HG02588 (cell line): ENCODE measurements around the gene CHSY3.
A peak's percentile ranks its signal among the peaks of the same experiment; 100 is the strongest.

ENCODE experiments used
- ATAC-seq: cut with Tn5 transposase; IDR thresholded peaks from one replicate; pipeline ENCODE4 v1.9.1; 2021; ENCODE audit warnings: mild to moderate bottlenecking, moderate library complexity; ENCODE audit not compliant: unreplicated experiment

Gene CHSY3

GRCh38 chr5:129904102-129904666 lies at the start of gene CHSY3:
CHSY3 (plus strand) TSS chr5:129904465.
- peak; percentile 68 for ATAC-seq

DNA sequence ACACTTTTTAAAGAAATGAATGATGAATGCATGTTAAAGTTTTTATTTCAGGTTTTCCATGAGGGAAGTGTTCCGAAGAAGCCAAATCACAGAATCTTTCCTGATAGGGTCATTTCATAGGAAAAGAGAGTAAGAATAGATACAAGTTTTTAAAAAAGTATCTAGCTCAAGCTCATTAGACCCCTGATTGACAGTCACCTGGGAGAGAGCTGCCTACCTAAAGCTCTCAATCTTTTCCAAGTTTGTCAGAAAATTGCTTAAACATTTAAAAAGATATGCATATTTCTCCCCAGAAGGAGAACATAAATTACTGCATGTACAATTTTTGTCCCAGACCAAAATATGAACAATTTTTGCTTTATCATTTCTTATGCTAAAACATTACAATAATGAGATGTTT lies 47.9 kb upstream of the CHSY3 start:
- no peak for ATAC-seq

DNA sequence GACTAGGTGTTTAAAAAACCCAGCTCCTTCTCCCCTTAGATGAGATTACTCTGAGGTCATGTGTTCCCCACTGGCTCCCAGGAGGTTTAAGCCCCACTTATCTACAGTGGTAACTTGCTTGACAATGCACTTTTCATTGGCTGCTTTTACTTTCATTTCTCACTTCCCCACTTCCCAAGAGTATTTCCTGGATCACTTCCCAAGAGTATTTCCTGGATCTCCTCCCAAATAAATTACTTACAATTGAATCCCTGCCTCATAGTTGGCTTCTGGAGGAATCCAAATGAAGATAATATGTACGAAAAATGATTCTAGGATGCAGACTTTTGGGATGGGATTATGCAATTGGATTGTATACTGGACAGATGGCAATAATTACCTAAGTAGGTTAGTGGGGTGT lies 47.1 kb upstream of the CHSY3 start:
- no peak for ATAC-seq

DNA sequence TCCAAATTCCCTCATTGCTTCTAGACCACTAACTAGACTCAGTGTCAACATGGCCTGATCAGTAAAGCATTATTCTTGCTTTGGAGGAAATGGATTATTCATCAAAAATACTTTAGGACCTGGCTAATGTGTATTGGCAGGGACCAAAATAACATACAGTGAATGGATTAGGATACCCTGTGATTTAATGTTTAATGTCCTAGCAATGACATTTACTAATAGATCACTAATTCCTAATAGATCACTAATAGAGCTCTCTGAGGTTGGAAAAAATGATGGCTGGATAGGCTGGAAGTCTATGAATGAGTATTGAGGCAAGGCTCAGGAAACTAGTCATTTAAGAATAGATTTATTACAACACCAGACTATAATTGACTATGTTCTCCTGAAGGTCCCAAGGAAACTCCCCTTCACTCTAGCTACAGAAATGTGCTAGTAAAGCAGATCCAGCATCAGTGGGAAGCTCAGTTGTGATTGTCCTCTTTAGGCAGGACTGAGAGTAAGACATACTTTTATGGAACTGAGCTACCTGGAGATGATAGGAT lies 46.1 kb upstream of the CHSY3 start:
- no peak for ATAC-seq

DNA sequence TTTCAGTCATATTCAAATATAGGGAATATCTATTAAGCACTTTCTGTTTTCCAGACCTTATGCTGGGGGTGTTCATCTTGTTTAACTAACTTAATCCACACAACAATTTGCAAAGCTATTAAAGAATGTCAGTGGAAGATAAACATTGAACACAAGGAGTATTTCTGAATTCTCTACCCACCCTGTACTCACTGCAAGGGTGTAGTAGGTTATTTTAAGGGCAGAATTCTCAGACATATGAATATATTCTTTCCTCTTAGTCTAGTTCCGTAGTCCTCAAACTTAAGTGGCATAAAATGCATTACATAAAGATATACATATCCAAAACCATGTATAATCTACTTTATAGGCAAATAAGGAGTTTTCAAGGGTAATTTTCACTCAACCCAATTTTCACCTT lies 19.9 kb upstream of the CHSY3 start:
- ATAC-seq, result no peak

DNA sequence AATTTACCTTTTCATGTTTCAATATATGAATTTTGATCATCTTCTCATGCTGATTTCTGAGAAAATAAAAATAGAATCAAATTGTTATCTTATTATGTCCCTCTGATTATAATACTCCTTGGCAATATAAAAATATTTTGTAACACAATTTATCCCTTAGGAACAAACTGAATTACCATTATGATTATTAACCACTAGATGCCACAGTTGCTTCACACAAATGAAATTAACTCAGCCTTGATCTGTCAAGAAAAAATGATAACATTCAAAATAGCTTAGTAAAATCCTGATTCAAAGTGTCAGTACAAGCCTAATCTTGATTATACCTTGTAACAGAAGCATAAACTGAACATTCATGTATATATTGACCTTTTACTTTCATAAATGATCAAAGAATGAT lies 4.8 kb upstream of the CHSY3 start:
- ATAC-seq, result no peak

DNA sequence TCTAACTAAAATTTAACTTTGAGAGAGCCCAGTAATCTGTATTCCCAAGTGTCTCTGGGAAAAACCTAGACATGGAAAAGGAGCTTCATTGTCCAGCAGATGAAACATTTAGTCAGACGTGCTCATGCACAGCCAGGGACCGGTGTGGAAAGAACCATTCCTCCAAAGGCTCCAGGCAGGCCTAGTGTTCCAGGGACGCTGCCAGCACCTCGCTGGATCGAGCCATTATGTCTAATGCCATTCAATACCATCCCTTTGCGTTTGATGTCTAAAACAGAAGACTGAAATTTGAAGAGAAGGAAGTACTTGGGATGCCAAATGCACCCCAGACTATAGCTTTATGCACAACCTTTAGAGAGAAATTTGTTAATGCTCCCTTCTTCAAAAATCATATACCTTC lies 1.4 kb upstream of the CHSY3 start:
- no peak for ATAC-seq

GRCh38 chr5:129903466-129904101 lies 681 bp upstream of the CHSY3 start:
- peak; percentile 5 for ATAC-seq

GRCh38 chr5:129904667-129905472 lies 605 bp downstream of the CHSY3 start:
- peak; percentile 35 for ATAC-seq

DNA sequence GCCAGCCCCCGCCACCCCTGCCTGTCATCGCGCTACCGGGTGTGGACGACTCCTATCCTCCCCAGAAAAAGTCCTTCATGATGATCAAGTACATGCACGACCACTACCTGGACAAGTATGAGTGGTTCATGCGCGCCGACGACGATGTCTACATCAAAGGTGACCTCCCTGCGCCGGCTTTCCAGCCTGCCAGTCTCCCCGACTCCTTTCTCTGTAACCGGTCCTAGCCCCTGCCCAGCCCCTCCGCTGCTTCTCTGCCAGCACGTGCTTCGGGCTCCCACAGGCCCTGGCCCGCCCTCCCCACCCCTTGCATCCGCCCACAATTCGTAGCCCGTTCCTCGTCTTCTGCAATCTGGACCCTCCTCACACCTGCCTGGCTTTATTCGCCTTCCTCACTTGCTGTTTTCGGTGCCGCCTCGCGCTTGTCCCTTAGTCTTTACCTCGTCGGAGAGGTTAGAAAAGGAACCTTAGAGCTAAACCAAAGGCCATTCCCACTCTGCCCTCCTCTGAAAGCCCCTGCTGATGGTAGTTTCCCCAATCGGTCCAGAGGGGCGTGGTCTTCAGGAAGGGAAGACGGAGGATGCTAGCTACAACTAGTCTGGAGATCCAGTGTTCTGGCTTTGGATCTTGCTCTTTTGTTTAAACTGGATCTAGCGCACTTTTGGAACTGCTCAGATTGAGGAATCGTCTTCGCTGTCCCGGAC lies 1.4 kb downstream of the CHSY3 start:
- ATAC-seq, result no peak

DNA sequence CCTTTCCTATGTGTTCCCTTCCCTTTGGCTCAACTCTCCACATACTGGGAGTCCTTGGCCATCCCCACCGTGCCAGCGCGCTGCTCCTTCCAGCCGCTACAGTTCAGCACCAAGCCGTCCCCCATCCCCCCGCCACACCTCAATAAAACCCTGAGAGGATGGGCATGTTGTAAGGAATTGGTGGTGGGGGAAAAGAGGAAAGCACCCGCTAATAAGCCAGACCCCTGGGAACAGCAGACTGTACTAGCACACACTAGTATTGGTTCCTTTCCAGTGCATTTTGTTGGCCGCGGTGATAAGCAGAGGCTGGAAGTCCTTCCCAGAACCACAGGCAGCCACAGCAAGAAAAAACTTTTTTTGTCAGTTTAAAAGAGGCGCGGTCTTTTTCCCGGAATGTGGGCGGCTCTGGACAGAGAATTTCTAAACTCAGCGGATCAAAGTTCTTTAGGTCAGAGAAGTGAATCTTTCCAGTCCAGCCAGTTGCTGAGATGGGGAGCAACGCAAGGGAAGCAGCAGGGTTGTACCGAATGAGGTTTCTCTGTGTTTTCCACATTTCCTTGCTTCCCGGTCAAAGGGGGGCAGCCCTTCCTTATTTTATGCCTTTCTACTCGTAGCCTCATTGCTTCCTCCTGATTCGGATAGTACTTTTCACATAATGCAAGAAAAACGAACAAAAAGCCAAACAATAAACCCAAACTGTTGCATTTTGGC lies 2.1 kb downstream of the CHSY3 start:
- no peak for ATAC-seq

DNA sequence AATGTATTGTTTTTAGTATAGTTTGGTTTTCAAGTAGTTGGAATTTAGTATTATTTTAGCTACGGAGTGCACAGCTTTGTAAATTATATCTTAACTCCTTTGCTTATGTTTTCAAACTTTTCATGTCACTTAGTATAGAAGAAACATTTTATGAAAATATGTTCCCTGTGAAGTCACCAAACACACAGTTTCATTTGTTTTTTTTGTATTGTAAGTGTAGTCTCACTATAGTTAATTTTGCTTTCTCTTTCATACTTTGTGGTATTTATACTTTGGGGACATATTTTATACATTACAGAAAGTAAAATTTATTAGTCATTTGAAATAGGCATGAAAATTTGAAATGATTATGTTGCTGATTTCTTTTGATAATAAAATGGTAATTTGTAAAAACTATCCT lies 5.0 kb downstream of the CHSY3 start:
- no peak for ATAC-seq

DNA sequence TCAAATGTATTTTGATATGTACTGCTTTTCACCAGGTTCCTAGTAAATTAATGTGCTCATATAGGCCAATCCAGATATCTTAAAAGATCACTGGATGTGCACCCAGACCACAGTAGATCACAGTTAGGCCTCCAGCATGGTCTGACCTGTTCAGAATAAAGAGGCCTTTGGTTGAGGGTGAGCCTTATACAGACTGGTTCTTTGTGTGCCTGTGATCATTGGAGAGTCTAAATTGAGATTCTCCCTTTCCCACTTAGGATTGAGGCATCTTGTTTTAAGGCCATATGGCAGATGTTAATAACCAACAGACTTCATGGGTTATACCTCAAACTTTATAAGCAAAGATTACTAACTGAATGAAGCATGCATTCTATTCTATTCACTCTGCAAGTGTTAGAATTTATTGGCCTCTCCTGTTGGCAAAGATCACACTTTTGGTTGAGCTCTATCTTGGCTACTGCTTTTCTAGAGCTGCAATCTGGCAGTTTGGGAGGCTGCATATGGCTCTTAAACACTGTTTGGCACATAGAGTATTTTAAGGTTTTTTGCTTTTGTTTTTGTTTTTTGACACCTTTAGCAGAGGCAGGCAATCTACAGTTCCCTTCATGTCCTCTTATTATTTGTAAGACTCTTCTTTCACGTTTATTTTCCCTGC lies 8.5 kb downstream of the CHSY3 start:
- ATAC-seq, result no peak

DNA sequence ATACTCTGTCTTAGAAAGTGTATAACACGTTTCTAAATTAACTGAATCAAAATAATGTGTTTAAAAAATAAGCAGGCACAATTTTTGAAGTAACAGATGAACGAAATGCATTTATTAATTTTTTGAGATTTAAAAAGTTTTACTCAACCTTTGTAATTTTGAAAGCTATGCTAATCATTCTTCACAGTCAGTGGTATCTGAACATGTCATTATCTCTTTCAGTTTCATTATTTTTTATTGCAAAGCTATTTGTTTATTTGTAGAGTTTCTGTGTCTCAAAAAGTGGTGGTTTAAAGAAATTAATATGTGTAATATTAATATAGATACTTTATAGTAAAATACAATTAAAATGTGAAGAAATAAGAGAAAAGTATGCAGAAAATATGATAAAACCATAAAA lies 11.2 kb downstream of the CHSY3 start:
- ATAC-seq, result no peak

DNA sequence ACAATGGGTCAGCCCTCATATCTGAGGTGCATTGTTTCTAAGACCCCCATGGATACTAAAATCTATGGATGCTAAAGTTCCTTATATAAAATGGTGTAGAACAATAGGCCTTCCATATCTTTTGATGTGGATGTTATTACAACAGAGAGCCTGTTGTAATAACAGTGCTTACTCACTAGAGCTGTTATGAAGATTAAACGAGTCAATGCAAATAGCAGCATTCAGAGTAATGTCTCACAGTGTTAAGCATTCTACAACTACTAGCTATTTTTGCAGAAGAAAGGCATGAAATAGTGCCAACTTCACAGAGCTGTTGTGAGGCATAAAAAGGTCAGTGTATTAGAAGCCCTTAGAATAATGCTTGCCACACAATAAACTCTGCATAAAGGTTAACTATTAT lies 13.0 kb downstream of the CHSY3 start:
- ATAC-seq, result no peak

DNA sequence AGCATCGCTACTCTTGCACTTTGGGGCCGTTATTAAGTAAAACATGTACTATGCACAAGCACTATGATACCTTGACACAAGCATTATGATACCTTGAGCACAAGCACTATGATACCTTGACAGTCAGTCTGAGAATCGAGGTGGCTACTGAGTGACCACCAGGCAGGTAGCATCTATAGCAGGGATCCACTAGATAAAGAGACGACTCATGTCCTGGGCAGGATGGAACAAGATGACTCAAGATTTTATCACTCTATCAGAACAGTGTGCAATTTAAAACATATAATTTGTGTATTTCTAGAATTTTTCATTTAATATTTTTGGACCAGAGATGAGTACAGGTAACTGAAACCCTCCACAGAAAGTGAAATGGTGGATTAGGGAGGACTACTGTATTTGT lies 16.9 kb downstream of the CHSY3 start:
- ATAC-seq, result no peak

GRCh38 chr5:129930221-129930620 lies 26.0 kb downstream of the CHSY3 start:
- ATAC-seq, result no peak

- ATAC-seq, result no peak
These were observed 31.4 kb downstream of the CHSY3 start for GRCh38 chr5:129935626-129936025.

- ATAC-seq, result no peak
These were observed 33.8 kb downstream of the CHSY3 start for GRCh38 chr5:129938077-129938476.

GRCh38 chr5:129943936-129944335 lies 39.7 kb downstream of the CHSY3 start:
- no peak for ATAC-seq
